ENCODE results near the gene DEUP1.
"Not testable (repeated sequence)": the region's sequence is repeated elsewhere in the genome, so short reads cannot be mapped to it uniquely, and the experiment has no call there.

Gene DEUP1

DNA sequence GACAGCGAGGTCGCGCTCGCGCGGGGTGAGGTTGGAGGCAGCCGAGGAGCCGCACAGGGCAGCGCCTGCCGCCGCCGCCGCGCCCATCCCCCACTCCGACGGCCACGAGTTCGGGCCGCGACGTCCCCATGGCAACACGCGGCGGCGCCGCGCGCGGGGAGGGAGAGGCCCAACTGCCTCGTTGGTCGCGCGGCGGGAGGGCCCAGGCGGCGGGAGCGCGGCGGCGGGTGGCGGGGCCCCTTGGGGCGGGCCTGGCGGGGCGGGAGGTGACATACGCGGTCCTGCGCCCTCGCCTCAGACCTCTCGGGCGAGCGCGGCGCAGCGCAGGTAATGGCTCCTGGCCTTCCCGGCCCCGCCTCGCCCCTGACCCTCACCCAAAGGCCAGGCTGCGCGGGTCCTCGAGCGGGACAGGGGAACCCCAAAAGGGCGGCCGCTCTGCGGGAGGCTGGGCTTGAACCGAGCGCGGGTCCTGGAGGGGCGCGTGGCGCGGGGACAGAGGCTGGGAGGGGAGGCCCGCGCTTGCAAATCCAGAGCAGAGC lies at the start of gene DEUP1:
DEUP1 (plus strand) TSS at position 297 of the 539 bp plus-strand sequence. CDS start 1,518 bp downstream, outside the sequence.
- DNase-seq (ENCODE audit: low spot score) = peak; percentile 17

DNA sequence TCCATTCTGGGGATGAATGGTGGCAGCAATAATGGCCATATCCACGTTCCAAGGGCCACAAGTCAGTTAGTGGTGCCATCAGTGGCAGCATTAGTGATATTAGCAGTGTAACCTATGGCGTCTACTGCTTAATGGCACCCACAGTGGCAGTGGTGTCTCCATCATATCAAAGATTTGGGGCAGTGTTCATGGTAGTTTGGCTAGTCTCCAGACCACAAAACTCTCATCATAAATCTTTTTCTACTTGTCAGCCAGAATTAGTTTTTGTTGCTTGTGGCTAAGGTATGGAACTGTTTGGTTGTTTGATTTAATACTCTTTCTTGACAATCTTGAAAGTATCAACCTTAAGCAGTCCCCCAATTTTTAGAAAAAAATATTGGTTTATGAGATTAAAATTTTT lies 45.1 kb upstream of the DEUP1 start:
- no peak for DNase-seq (ENCODE audit: low spot score)

DNA sequence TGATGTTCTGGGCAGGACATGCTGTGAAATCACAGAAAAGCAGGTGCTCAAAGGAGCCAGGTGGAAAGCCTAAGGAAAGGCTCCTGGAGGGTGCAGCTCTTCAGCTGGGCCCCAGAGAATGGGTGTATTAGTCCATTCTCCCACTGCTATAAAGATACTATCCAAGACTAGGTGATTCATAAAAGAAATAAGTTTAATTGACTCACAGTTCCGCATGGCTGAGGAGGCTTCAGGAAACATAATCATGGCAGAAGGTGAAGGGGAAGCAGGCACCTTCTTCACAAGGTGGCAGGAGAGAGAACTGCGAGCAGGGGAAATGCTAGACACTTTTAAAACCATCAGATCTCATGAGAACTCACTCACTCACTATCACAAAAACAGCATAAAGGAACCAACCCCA lies 43.1 kb upstream of the DEUP1 start:
- no peak for DNase-seq (ENCODE audit: low spot score)

- no peak for DNase-seq (ENCODE audit: low spot score)
Observed at GRCh38 chr11:93288079-93288478, 42.5 kb upstream of the DEUP1 start.

DNA sequence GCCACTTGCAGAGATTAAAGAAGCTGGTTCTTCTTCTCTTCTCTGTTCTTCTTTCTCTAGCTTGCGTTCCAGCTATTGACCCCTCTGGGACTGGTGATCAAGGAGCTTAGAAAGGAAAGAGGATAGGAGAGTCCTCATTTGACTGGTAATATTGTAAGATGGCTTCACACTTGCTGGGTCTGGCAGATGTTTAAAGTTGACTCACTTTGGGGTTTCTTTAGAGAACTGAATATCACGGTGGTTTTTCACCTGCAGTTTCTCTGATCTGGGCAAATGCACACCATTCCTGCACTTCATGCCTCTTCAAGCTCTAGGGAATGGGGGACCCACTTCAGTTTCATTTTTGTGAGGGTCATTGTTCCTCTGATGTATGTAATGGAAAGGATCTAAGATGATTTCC lies 41.8 kb upstream of the DEUP1 start:
- DNase-seq (ENCODE audit: low spot score) = no peak

DNA sequence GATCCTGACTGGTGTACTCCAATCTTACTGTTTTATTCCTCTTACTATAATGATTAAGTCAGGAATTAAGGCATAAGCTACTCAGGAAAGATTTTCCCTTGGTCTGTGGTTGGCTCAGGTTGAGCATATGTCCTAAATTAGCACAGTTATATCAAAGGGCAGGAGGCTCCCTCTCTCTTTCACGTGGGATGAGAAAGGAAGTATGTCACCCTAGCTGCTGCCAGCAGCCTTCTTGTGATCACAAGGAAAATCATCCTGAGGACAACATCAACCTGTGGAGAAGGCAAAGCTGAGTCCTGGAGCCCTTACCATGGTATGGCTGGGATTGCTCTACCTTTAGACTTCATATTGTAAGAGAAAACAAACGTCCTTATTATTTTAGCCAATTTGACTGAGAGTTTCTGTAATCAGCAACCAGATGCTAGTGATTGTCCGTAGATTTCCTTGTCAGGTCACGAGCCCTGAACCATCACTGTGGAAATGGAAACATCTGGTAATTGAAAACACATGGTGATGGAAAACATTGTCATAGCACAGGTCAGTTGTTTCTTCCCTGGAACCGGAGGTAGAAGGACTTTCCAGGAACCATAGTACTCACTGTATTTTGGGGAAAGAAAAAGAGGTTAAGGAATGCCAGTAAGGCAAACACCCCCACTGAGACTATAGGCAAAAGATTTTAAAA lies 40.6 kb upstream of the DEUP1 start:
- DNase-seq (ENCODE audit: low spot score) = no peak

DNA sequence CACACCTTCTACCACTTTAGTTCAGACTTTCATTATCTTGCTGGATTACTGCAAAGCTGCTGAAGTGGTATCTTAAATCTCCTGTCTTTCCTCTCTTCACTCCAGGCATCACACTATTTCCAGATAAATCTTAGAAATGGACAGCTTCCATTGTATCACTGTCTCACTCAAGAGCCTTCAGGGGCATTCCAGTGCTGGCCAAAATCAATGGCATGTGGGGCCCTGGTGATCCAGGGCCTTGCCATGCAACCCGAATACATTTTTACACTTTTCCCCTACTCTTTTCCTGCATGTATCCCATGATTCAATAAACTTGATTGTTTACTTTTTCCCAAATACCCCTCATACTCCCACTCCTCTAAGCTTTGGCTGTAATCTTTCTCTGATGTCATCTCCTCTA lies 39.4 kb upstream of the DEUP1 start:
- DNase-seq (ENCODE audit: low spot score) = no peak

DNA sequence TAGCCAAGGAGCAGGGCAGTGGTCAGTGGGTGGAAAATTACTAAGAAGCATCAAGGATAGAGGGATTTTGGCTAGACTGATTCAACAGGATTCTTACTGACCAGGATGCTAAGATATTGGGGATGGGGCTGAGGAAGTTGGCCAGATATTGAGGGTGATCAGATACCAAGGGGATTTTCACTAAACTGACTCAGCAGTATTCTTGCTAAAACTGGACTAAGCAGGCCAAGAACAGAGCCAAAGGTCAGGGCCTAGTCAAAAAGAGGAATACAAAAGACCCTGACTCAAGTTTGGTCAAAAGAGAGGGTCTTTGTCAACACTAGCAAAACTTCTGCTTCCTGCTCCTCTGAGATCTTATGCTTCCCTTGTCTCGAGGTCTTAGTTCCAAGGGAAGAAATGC lies 38.6 kb upstream of the DEUP1 start:
- no peak for DNase-seq (ENCODE audit: low spot score)

GRCh38 chr11:93295921-93296575 lies 34.5 kb upstream of the DEUP1 start:
- DNase-seq (ENCODE audit: low spot score) = no peak

DNA sequence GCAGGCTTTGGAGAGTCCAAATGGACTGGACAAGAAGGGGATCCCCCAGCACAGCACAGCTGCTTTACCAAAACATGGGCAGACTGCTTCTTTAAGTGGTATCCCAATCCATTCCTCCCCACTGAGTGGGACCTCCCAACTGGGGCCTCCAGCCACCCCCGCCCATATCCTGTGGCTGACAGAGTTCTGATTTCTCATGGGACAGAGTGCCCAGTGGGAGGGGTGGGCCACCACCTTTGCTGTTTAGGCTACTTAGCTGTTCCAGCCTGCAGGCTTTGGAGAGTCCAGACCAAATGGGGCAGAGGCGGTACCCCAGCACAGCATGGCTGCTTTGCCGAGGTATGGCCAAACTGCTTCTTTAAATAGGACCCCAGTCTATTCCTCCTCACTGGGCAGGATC lies 26.9 kb upstream of the DEUP1 start:
- no peak for DNase-seq (ENCODE audit: low spot score)

- DNase-seq (ENCODE audit: low spot score) = not testable (repeated sequence)
Observed at GRCh38 chr11:93314399-93314798, 16.1 kb upstream of the DEUP1 start.

DNA sequence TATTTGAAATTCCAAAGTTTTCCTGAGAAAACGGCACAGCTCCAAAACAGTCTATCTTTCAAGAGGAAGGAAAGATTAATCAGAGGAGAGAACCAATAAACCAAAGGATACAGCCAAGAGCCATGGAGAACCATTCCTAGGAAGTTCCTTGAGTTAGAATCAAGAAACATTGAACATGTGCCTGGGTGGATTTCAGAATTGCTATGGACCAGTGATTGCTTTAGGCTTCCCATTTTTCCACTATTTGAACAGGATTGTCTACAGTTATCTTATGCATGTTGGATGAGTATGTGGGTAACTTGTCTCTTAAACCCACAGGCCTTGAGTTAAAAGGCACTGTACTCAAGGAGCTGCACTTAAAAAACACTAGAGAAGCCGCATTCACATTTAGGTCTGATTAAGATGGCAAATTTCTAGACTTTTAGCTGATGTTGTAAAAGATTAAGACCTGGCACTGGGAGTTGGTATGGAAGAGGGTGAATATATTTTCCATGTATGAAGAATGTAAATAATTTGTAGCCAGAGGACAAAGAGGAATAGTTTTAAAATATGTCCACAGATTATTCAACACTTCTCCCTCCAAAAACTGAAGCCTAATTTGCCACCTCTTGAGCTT lies 11.2 kb upstream of the DEUP1 start:
- DNase-seq (ENCODE audit: low spot score) = no peak

GRCh38 chr11:93320230-93320629 lies 10.3 kb upstream of the DEUP1 start:
- no peak for DNase-seq (ENCODE audit: low spot score)

DNA sequence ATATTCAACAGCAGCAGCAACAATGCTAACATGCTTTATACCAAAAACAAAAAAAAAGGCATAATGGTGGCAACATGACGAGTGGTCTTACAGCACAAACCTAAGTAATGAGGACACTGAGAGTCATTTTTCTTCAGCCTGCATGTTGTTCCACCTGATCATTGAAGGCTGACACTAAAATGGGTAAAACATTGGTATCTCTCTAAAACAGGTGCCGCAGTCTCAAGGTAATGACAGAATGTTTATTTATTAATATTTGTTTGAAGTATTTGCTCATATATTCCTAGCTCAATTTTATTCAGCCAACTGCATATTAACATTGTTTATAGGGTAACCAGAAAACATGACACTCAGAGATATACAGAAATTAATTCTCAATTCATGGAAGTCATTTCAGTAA lies 8.3 kb upstream of the DEUP1 start:
- no peak for DNase-seq (ENCODE audit: low spot score)

DNA sequence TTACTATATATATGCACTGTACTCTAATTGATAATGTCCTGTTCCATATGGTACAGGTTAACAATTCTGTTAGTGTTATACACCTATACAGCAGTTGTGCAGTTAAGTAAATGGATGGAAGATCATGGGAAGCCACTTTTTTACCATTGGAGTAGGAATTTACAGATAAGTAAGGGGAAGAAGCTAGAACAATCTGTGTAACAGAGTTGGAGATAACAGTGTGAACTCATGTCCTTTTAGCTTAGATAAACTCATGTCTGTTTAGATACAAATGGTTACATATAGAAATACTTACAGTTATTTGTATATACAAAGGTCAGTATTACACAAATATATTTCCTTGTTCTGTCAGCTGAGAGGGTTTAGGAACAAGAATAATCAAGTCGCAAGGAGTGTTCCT lies 6.8 kb upstream of the DEUP1 start:
- no peak for DNase-seq (ENCODE audit: low spot score)

GRCh38 chr11:93324500-93324899 lies 6.0 kb upstream of the DEUP1 start:
- no peak for DNase-seq (ENCODE audit: low spot score)

GRCh38 chr11:93326681-93327080 lies 3.9 kb upstream of the DEUP1 start:
- DNase-seq (ENCODE audit: low spot score) = no peak

GRCh38 chr11:93329936-93330445 lies 551 bp upstream of the DEUP1 start:
- no peak for DNase-seq (ENCODE audit: low spot score)

GRCh38 chr11:93340223-93340622 lies 9.7 kb downstream of the DEUP1 start:
- no peak for DNase-seq (ENCODE audit: low spot score)

- no peak for DNase-seq (ENCODE audit: low spot score)
Observed at GRCh38 chr11:93344855-93345333, 14.4 kb downstream of the DEUP1 start.

GRCh38 chr11:93348930-93349329 lies 18.4 kb downstream of the DEUP1 start:
- DNase-seq (ENCODE audit: low spot score) = no peak

DNA sequence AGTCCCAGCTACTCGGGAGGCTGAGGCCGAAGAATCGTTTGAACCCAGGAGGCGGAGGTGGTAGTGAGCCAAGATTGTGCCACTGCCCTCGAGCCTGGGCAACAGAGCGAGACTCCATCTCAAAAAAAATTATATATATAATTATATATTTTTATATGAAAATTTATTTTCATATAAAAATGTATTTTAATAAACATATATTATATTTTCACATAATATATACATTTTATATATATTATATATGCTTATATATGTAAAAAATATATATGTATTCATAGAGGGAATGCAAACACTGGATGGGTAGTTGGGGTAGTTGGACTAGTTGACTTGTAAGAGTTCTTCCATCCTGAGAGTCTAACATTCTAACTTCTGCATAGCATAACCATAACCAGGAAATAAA lies 20.3 kb downstream of the DEUP1 start:
- no peak for DNase-seq (ENCODE audit: low spot score)

GRCh38 chr11:93359396-93359795 lies 28.9 kb downstream of the DEUP1 start:
- no peak for DNase-seq (ENCODE audit: low spot score)
